Middle frontal gyrus (tissue), 1 donor: Measurements from ENCODE around the gene LHPP.

Experiments
- DNase-seq: peaks from one replicate; pipeline ENCODE4 v3.0.0-alpha.2; 2015; ENCODE audit warnings: low spot score; ENCODE audit errors: extremely low spot score

Gene LHPP

DNA sequence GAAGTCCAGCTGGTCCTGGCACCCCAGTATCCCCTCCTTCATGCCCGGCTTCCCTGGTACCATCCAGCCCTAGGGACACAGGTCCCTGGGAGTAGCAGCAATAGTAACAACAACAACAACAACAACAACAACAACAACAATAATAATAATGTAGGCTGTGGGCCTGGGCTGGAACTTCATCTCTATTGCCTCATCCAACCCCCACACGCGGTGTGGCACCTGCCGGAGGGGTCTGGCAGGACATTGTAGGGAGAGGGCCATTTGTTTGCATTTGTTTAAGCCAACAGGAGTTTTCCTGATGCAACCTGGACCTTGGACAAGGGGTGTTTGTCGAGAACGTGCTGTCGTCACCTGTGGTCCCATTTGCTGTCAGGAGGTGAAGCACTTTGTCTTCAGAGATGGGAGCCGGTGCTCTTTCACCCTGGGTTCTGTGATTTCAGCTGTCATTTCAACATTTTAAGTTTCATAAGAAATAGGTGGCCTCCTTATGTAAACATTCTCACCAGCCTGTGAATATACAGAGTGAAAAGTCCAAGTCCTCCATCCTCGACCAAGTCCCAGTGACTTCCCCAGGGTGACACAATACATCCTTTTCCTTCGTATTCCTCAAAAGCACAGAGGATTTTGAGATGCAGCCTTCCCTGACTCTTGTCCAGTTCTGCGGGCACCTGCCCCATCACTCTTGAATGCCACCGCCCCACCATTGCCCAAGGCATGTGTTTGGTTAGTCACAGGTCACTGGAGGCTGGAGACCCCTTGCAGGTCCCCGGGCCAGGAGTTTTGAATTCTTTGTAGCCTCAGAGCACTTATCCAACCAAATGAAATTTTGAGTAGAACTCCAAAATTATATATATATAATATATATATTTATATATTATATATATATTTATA lies 9.2 kb downstream of the LHPP start:
- no peak for DNase-seq

DNA sequence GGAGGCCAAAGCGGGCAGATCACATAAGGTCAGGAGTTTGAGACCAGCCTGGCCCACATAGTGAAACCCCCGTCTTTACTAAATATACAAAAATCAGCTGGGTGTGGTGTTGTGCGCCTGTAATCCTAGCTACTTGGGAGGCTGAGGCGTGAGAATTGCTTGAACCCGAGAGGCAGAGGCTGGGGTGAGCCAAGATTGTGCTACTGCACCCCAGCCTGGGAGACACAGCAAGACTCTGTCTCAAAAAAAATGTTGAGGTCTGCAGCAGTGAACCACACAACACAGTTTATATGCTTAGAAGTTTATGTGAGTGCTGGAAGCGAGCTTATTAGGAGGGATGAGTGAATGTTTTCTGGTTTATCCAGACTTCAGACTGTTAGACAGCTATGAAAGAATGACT lies 10.4 kb downstream of the LHPP start:
- DNase-seq, result no peak

DNA sequence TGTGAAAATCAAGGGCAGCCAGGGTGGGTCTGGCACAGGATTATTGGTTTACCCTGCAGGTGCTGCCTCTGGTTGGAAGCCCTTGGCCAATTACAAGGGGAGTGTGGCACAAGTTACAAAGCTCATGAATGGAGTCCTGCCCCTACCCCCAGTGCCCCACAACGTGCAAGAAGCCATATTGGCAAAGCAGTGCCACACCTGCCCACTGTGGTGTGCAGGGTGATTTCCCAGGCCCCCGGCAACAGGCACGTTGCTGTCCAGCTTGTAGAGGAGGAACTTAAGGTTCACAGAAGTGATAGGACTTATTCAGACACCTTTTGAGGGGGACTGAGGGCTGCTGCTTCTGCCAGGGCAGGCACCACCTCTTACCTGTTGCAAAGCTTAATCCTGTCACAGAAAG lies 11.4 kb downstream of the LHPP start:
- no peak for DNase-seq

DNA sequence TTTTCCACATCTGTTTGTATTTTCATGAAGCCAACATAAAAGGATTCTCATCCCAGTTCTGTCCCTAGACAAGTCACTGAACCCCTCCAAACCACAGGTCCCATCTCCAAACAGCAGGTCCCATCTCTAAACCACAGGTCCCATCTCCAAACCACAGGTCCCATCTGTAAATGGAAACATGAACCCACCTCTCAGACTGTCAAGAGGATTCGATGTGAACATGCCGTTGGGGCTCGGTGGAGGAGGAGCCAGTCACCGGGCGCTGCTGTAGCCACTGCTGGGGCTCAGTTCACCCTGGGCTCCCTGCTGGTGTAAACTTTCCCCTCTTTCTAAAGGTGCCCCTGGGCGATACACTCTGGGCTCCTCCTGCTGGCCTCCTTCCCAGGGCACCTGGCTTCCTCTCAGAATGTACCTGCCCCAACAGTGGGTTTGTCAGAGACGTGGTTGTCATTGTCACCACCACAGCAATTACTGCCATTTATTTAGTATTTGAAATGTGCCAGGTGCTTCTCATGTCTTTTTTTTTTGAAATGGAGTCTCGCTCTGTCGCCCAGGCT lies 13.0 kb downstream of the LHPP start:
- no peak for DNase-seq

DNA sequence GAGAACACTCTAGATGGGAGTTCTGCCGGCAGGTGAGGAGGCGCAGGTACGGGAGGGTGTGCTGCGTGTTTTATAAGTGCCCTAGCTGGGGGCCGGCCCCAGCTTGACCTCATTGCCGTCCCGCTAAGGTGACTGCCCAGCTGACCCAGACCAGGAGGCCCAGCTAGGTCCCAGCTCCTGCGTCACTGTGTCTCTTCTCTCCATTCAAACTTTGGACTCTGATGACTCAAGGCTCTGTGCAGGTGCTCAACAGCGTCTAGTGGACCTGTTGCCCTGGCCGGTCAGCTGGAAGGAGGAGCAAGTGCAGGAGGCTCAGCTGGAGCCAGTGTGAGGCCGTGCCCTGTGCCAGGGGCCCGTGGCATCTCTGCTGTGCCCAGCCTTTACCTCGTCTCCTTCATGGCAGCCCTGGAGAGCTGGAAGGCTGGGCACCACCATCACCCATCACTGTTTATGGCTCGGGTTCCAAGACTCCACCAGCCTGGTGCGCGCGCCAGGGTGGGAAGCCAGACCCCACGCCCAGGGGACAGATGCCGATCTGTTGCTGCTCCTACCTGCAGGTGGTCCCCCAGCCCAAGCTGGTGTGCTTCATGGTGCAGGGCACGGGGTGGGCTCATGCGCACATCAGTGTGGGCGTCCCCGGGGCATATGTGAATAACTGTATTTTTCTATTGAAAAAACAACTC lies 14.6 kb downstream of the LHPP start:
- no peak for DNase-seq

DNA sequence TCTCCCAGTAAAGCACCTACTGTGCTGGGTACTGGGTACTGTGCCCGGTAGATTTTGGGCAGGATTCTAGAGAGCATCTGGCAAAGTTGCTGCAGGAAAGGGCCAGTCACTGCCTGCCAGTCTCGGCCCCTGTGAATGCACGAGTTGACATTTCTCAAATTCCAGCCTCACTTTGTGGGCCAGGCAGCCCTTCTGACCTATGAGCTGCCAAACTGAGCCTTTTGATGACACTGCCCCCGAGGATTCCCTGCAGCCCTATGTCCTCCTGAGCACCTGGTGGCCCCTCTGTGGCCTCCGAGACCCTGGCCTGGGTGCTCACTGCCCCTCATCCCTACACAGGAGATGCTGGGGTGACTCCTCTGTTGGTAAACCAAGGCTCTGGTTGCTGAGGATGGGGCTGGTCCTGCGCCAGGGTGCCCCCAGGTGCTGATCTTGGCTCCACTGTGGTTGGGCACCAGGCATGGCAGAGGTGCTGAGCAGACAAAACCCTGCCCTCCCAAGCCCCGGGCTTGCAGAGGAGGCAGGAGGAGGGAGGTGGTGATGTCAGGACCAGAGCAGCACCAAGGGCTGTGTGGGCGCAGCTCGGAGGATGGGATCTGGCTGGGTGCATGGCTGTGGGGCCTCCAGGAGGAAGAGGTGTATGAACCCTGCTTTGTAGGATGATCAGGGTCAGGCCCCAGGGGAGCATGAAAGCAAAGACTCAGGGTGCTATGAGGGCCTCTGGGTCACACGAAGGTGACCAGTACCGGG lies 16.2 kb downstream of the LHPP start:
- DNase-seq, result no peak

DNA sequence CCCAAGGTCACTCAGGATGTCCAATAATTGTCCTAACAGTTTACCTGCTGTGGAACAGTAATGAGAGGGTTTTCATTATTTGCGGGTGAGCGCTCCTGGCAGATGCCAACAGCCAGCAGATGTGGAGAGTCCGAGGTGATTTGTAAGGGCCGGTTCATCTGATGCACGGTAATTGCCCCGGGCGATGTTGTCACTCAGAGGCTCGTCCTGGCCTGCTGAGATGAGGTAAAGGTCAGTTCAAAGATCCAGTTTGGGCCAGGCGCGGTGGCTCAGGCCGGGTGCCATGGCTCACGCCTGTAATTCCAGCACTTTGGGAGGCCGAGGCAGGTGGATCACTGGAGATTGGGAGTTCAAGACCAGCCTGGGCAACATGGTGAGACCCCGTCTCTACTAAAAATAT lies 16.9 kb downstream of the LHPP start:
- DNase-seq, result no peak

DNA sequence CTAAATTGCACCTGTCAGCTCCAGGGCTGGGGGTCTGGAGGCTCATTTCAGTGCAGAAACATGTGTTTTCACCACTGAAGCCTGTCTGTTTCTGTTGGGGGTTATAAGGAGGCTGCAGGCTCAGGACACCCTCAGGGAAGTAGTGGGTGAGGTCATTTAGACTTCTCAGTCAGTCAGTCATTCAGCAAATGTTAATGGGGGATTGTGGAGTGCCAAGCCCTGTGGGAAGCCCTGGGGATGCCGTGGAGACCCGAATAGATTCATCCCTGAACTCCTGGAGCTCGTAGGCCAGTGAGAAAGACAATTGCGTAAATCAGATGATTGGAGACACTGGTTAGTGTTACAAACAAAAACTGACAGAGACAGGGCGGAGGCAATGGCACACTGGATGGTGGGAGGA lies 19.2 kb downstream of the LHPP start:
- no peak for DNase-seq

DNA sequence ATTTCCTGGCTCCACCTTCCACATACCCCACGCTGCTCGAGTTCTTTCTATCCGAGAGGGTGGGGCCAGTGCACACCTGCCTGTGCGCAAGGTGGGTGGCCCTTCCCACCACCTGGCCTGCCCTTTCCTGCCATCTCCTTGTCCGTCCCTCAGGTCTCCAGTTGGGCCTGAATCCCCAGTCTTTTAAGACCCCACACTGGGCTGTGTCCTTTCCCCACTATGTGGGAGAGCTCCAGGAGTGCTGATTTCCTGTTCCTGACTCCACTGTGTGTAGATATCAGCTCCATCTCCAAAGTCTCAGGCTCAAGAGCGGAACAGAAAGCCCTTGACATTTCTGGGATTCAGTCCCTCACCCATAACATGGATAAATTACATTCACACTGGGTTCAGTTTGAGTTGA lies 20.1 kb downstream of the LHPP start:
- no peak for DNase-seq

DNA sequence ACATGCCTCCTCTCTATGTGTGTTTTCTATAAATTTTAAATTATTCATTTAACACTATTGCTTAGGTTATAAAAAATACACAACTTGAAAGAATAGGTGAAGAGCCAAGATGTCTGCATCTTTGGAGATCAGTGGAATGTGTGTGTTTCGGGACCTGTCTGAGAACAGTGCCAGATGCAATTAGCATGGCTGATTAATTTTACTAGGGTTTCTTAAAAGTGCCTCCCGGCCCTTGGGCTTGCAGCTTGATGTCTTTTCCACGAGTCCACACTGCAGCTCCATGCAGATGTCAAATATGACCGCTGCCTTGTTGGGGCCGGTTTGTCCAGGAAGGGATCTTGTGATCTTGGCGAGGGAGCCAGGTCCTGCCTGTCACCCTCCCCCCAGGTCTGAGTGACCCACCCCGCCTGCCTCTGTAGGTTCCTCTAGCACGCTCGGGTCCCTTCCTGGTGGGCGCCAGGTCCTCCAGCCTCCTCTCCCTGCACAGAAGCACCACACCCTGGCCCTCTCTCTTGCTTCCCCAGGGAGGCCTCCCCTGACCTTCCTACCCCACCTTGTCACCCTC lies 20.7 kb downstream of the LHPP start:
- no peak for DNase-seq

DNA sequence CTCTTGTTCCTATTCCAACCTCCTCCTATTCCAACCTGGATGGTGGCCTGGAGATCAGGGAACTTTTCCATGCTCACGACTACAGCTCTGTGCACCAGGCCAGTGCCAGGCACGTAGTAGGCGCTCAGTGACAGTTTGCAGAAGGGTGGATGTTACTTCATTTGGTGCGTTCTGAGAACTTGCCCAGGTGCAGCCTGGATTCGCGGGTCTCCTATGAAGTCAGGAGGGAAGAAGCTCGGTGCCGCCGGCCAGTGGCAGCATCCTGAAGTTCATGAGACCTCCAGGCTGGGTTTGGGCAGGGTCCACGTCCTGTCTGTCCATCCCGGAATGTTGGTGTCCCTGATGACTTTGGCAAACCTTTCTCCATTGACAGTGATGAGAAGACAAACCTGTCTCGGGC lies 21.3 kb downstream of the LHPP start:
- DNase-seq, result no peak

DNA sequence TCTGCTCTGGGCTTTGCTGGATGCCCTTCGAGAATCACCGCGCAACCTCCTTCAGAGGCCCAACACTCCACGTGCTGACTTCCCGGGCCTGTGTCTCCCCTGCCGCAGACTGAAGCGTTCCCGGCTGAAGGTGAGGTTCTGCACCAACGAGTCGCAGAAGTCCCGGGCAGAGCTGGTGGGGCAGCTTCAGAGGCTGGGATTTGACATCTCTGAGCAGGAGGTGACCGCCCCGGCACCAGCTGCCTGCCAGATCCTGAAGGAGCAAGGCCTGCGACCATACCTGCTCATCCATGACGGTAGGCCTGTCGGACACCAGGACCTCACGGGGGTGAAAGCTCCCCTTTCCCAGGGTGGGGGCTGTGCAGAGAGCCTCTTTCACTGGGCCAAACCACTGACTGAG lies 22.4 kb downstream of the LHPP start:
- no peak for DNase-seq

DNA sequence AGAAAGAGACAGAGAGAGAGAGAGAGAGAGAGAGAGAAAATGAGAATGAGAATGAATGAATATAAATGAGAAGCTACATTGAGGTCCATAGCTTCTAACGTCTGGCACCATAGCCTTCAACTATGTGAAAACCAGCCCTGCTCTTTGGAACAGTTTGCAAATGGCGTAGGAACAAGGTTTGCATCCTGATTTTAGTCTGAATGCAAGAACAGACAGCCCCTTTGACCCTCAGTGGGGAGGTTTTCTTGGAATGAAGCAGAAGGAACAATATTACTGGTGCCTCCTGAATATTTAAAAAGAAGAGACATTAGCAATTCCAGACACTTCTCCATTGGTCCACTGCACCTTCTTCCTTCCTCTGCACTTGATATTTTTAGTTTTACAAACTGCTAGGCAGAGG lies 23.0 kb downstream of the LHPP start:
- no peak for DNase-seq

DNA sequence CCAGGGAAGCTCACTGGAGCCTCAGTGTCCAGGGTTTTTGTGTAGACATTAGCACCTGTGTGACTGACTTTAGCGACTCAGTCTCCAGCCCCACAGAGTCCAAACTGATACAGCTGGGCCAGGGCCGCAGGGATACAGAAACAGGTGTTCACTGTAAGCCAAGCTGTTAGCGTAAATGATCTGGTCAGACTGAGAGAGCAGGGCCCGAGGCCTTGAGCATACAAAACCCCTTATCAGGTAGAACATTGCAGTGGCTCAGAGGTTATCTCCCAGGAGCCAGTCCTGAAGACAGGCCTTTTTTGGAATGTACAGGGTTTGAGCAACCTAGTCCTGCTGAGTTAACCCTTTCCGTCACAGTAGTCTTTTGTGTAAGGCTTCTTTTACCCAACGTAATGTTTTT lies 25.0 kb downstream of the LHPP start:
- no peak for DNase-seq

DNA sequence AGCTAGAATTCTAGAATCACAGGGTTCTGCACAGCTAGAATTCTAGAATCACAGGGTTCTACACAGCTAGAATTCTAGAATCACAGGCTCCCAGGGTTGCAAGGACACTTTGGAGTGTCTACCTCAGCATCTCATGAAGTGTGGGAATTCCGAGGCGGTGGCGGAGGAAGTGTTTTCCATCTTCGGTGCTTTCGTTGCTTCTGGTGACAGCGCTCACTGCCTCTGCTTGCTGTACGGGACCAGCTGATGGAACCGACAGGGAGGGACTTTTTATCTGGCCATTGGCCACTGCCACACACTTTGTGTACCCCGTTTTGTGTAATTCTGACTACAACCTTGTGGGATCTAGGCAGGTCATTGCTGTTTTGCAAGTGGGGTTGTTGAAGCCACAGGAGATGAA lies 29.5 kb downstream of the LHPP start:
- no peak for DNase-seq

DNA sequence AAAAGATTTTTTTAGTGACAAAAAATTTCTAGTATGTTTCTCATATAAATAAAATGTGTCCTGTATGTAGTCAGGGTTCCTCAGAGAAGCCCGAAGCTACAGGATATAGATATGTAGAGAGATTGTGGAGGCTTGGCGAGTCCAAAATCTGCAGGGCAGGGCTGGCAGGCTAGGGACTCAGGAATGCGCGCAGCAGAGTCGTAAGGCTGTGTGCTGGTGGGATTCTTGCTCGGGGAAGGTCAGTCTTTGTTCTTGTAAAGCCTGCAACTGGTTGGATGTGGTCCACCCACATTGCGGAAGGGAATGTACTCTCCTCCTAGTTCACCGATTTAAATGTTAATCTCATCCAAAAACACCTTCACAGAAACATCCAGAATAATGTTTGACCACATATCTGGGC lies 30.6 kb downstream of the LHPP start:
- no peak for DNase-seq

DNA sequence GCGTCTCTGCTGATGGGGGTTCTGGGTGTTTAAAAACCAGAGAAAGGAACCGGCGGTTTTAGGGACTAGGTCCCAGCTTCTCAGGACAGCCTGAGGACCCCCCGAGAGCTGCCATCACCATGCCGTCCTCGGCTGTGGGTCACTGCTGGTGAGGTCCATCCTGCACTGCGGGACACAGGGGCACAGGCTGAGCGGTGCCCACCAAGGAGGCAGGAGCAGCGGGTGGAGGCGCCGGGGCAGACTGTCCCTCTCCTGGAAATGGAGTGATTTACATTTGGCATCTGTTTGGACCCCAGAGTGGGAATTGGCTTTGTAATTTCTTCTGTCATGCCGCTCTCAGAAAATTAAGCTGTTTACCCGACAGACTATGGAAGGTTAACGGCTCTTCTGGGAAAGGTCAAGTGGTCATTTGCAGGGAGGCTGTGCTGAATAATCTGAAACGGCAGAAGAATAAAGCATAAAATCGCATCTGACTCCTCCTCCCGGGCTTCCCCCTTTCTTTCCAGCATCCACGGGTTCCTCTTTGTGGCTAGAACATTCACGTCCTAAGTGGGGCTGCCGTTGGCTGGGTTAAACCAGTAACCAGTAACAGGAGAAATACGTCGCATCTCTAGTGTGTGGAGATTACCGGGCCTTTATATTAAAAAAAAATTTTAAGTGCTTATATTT lies 31.7 kb downstream of the LHPP start:
- no peak for DNase-seq

DNA sequence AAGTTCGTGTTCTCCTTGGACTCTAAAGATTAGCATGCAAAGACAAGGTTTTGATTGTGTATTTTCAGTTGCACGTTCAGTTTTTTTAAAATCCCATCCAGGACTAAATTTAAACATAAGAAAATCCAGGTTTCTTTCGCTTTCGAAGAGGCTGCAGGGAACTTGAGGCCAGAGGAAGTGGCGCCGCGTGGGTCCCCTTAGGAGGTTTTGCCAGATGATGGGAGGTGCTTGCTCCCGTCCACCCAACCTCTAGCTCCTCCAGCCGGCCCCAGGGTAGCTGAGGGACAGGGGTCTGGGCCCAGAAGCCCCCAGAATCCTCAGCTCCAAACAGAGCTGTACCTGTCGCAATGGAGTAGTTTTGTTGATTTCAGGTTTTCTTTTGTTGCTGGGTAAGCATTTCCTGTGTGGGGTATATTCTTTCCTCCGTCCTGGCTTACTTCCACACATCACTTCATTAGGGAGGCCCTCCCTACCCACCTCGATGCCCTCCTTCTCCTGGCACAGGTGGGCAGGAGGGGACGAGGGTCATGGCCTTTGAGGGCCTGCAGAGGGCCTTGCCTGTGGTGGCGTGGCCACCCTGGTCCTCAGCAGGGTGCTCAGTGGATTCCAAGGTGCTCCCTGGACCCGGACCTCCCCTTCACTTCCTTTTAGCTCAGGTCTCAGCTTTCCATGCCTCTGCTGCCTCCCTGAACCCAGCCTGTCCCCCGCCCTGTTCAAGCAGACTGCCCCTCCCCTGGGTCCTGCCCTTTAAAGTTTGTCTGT lies 32.6 kb downstream of the LHPP start:
- no peak for DNase-seq

DNA sequence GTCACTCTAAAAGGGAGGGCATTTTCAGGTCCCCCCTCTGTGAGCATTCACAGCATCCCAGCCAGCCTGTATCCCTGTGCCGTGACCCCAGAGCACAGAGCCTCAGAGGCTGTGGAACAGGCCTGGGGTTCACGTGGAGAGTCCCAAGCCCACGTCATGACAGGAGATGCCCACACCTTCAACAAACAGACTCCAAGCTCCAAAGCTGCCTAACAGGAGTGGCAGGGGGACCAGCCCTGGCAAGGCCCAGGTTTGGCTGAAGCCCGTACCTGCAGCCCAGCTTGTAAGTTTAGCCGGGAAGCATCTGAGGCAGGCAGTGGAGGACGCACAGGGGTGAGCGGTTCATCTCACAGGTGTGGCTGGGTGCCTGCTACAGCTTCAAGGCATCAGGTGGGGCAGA lies 33.5 kb downstream of the LHPP start:
- DNase-seq, result no peak

DNA sequence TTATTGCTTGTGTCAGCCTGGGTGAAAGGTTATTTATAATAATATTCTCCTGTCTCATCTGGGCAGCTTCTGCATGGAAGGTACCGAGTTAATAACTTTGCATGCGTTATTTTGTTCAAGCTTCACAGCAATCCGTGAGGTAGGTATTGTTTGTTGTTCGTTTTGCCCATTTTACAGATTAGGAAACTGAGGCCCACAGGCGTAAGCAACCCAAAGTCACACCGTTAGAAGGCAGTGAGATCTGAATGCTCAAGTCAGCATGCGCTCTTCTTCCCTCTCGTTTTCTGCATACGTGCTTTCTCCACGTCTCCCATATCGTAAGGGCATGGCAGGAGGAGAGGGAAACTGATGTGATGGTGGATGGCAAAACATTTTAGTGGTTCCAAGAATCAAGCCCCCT lies 34.1 kb downstream of the LHPP start:
- no peak for DNase-seq
